OCI-LY7 (cell line): ENCODE measurements around the gene SYT9. TPM values are rescaled to one million over a fixed set of nuclear protein-coding genes. Genes with fewer than 3 reads are reported as not detected.

Source experiments
- BruUV-seq: library from RNA; stranded (reverse); fragments of 400-500 nt; replicated peaks from 2 replicates; lab custom pipeline; 2021; lab: Mats Ljungman, UMichigan
- CTCF ChIA-PET: fragments of 300-600 bp; sonication (Branson Sonifier 250); formaldehyde crosslinking; loops from one replicate; lab custom pipeline; 2022; ENCODE audit warnings: antibody characterized with exemption; ENCODE audit not compliant: unreplicated experiment; lab: Charles Lee
- POLR2A ChIA-PET: fragments of 300-600 bp; sonication (Branson Sonifier 250); formaldehyde crosslinking; loops from one replicate; lab custom pipeline; 2022; ENCODE audit warnings: antibody characterized with exemption; lab: Charles Lee
- DNase-seq: peaks from one replicate; pipeline ENCODE4 v3.0.0-alpha.2; 2015; ENCODE audit warnings: low spot score
- H2AFZ ChIP-seq: fragments of 200-600 bp; sonication (generic), shearing (Covaris generic); 2 replicates; pipeline ENCODE4 v1.6.1; 2014; ENCODE audit warnings: mild to moderate bottlenecking, antibody characterized with exemption, low read length, moderate library complexity
- H3K27ac ChIP-seq: fragments of 200-600 bp; sonication (generic); 2 replicates; pipeline ENCODE4 v1.5.1; 2014; ENCODE audit warnings: mixed run types, low read depth, mild to moderate bottlenecking, moderate library complexity, low read length, inconsistent platforms; ENCODE audit not compliant: poor library complexity, severe bottlenecking
- H3K36me3 ChIP-seq: fragments of 200-600 bp; sonication (generic); 2 replicates; pipeline ENCODE4 v1.6.1; 2014; ENCODE audit warnings: mild to moderate bottlenecking, antibody characterized with exemption, low read length, moderate library complexity, mixed read lengths; ENCODE audit not compliant: insufficient read depth
- H3K4me1 ChIP-seq: fragments of 200-600 bp; sonication (generic); 2 replicates; pipeline ENCODE4 v1.5.1; 2014; ENCODE audit warnings: mild to moderate bottlenecking, low read length; ENCODE audit not compliant: insufficient read depth, poor library complexity, severe bottlenecking
- H3K4me2 ChIP-seq: fragments of 200-600 bp; sonication (generic); 2 replicates; pipeline ENCODE4 v1.6.1; 2014; ENCODE audit warnings: mild to moderate bottlenecking, low read length
- H3K4me3 ChIP-seq: fragments of 200-600 bp; sonication (generic); 2 replicates; pipeline ENCODE4 v1.5.1; 2014; ENCODE audit warnings: mild to moderate bottlenecking, low read depth, low read length; ENCODE audit not compliant: poor library complexity, severe bottlenecking
- H3K79me2 ChIP-seq: fragments of 200-600 bp; sonication (generic); 2 replicates; pipeline ENCODE4 v1.6.1; 2016; ENCODE audit warnings: low read depth, mild to moderate bottlenecking, low read length, moderate library complexity, mixed read lengths; ENCODE audit not compliant: insufficient read depth
- H3K9me2 ChIP-seq: fragments of 200-600 bp; sonication (generic); 2 replicates; pipeline ENCODE4 v1.6.1; 2016; ENCODE audit warnings: mild to moderate bottlenecking, low read length, mixed read lengths; ENCODE audit not compliant: insufficient read depth
- H3K9me3 ChIP-seq: fragments of 200-600 bp; sonication (generic); 2 replicates; pipeline ENCODE4 v1.6.1; 2014; ENCODE audit warnings: mild to moderate bottlenecking, mixed run types, low read length, mixed read lengths
- H4K20me1 ChIP-seq: fragments of 200-600 bp; sonication (generic); 2 replicates; pipeline ENCODE4 v1.6.1; 2014; ENCODE audit warnings: mild to moderate bottlenecking, antibody characterized with exemption, low read length, moderate library complexity, mixed read lengths; ENCODE audit not compliant: insufficient read depth
- EZH2phosphoT487 ChIP-seq: fragments of 200-600 bp; sonication (generic); IDR thresholded peaks from 2 replicates; pipeline ENCODE4 v1.6.1; 2018; ENCODE audit warnings: low read depth, borderline replicate concordance, mild to moderate bottlenecking, mixed run types, antibody characterized with exemption, low read length, moderate library complexity, mixed read lengths
- intact Hi-C: fragments of 100-400 bp; cut with micrococcal nuclease; formaldehyde crosslinking; loops from one replicate; pipeline ENCODE4 v1.10.0; 2022; ENCODE audit not compliant: unreplicated experiment
- total RNA-seq, 2 experiments: library from RNA; depleted of rRNA in 1 of 2; stranded (reverse); fragments of >200 nt in 1 of 2; shearing (Covaris generic) in 1 of 2; gene quantifications; 2 replicates each; pipeline ENCODE4 v1.2.3, GENCODE V29; 2014 to 2022
- TF ChIP-seq, protein P1 (sequence below): fragments of 200-600 bp; sonication (generic); conservative IDR thresholded peaks from 2 replicates; pipeline ENCODE4 v1.5.1; 2014; ENCODE audit warnings: mild to moderate bottlenecking, antibody characterized with exemption, low read length, moderate library complexity, mixed read lengths

Gene SYT9
- total RNA-seq, 2 experiments from 2014 or later: 0.19 TPM; not detected in 1

GRCh38 chr11:7471071-7471470 is 219.4 kb downstream of the SYT9 start:
- Histone ChIP-seq H3K79me2 (no peaks in the 10 kb centered on the region), H3K4me2 (no peak overlapping the region), H3K9me3 (no peaks in the 10 kb centered on the region), H3K4me3 (no peak overlapping the region), H2AFZ (no peak overlapping the region), H3K4me1 (peaks cover 10% of the 10 kb centered on the region), H3K9me2 (no peaks in the 10 kb centered on the region), H3K27ac (no peak overlapping the region), H3K36me3 (no peaks in the 10 kb centered on the region), H4K20me1 (no peaks in the 10 kb centered on the region)
- no TSS peak for BruUV-seq
- ChIA-PET POLR2A (interaction anchor here (0.7 to 1.4 kb wide), 2 partner anchors 9 to 141 kb away, joined by 3 to 4 read pairs; no protein-coding TSS in a partner anchor), CTCF (no interaction called here)
- DNase-seq: no peak
- no peak for TF ChIP-seq EZH2phosphoT487
- TF ChIP-seq, protein P1, sequence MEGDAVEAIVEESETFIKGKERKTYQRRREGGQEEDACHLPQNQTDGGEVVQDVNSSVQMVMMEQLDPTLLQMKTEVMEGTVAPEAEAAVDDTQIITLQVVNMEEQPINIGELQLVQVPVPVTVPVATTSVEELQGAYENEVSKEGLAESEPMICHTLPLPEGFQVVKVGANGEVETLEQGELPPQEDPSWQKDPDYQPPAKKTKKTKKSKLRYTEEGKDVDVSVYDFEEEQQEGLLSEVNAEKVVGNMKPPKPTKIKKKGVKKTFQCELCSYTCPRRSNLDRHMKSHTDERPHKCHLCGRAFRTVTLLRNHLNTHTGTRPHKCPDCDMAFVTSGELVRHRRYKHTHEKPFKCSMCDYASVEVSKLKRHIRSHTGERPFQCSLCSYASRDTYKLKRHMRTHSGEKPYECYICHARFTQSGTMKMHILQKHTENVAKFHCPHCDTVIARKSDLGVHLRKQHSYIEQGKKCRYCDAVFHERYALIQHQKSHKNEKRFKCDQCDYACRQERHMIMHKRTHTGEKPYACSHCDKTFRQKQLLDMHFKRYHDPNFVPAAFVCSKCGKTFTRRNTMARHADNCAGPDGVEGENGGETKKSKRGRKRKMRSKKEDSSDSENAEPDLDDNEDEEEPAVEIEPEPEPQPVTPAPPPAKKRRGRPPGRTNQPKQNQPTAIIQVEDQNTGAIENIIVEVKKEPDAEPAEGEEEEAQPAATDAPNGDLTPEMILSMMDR: no peak
- intact Hi-C loops: no loop called here

DNA sequence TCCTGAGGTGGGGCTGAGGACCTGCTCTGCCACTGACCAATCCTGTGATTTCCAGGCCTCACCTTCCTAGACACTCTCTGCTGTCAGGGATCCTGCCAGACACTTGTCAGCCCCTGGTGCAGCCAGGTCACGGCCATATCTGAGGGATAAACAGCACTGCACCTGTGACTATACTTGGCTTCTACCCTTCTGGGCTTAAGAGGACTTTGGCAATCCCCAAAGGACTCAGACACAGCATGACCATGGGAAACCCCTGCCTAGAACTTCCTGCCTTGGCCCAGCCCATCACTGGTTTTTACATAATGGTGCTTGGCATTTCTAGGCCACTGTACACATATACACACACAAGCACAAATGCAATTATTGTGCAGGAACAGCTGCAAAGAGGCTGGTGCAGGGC is 222.0 kb downstream of the SYT9 start:
- CTCF ChIA-PET: no interaction called here

GRCh38 chr11:7480113-7480512 is 228.4 kb downstream of the SYT9 start:
- no peaks in the 10 kb centered on the region for H3K36me3 ChIP-seq
- no peaks in the 10 kb centered on the region for H4K20me1 ChIP-seq
- H2AFZ ChIP-seq: no peak overlapping the region
- H3K4me1 ChIP-seq: no peaks in the 10 kb centered on the region
- DNase-seq: no peak
- no peaks in the 10 kb centered on the region for H3K9me2 ChIP-seq
- TF ChIP-seq, protein P1: no peak
- TF ChIP-seq EZH2phosphoT487: no peak
- H3K9me3 ChIP-seq: no peaks in the 10 kb centered on the region
- intact Hi-C loops: no loop called here
- no peak overlapping the region for H3K27ac ChIP-seq
- no TSS peak for BruUV-seq
- no peaks in the 10 kb centered on the region for H3K79me2 ChIP-seq
- H3K4me2 ChIP-seq: no peak overlapping the region
- ChIA-PET POLR2A (interaction anchor here (0.8 kb wide), 1 partner anchor 9 kb away, joined by 3 read pairs; no protein-coding TSS in a partner anchor), CTCF (no interaction called here)
- H3K4me3 ChIP-seq: no peak overlapping the region

More for the DNA sequence above, 222.0 kb downstream of the SYT9 start:
- intact Hi-C loops: no loop called here
- Histone ChIP-seq H3K79me2 (no peaks in the 10 kb centered on the region), H3K4me1 (peaks cover 10% of the 10 kb centered on the region), H3K4me2 (peak overlapping the region; percentile 28; the same call in 1 of the 2 replicates), H3K9me3 (no peaks in the 10 kb centered on the region), H3K36me3 (no peaks in the 10 kb centered on the region), H3K9me2 (no peaks in the 10 kb centered on the region), H3K27ac (no peak overlapping the region), H3K4me3 (no peak overlapping the region), H4K20me1 (no peaks in the 10 kb centered on the region), H2AFZ (no peak overlapping the region)
- BruUV-seq: no TSS peak
- TF ChIP-seq, protein P1: no peak
- no peak for TF ChIP-seq EZH2phosphoT487
- POLR2A ChIA-PET: no interaction called here
- DNase-seq: peak; percentile 57
